Parathyroid adenoma (tissue), 2 donors: ENCODE measurements around the gene LRSAM1.

Source experiments
- H2AFZ ChIP-seq: fragments of 300-600 bp; sonication (generic); one replicate; pipeline ENCODE4 v1.7.0; 2017; ENCODE audit warnings: antibody characterized with exemption, mild to moderate bottlenecking
- H3K27ac ChIP-seq: fragments of 300-600 bp; sonication (generic); one replicate; pipeline ENCODE4 v1.7.0; 2017
- H3K27me3 ChIP-seq: fragments of 300-600 bp; sonication (generic); one replicate; pipeline ENCODE4 v1.7.0; 2017; ENCODE audit warnings: low read length; ENCODE audit not compliant: control insufficient read depth, insufficient read depth
- H3K36me3 ChIP-seq: fragments of 300-600 bp; sonication (generic); one replicate; pipeline ENCODE4 v1.7.0; 2017; ENCODE audit warnings: low read length; ENCODE audit not compliant: control insufficient read depth, insufficient read depth
- H3K4me1 ChIP-seq: fragments of 300-600 bp; sonication (generic); one replicate; pipeline ENCODE4 v1.7.0; 2017; ENCODE audit warnings: control low read depth
- H3K4me2 ChIP-seq: fragments of 300-600 bp; sonication (generic); one replicate; pipeline ENCODE4 v1.7.0; 2017; ENCODE audit warnings: low read length
- H3K4me3 ChIP-seq: fragments of 300-600 bp; sonication (generic); one replicate; pipeline ENCODE4 v1.7.0; 2017; ENCODE audit warnings: low read depth, low read length
- H3K79me2 ChIP-seq: fragments of 300-600 bp; sonication (generic); one replicate; pipeline ENCODE4 v1.7.0; 2017; ENCODE audit warnings: control low read depth
- H3K9ac ChIP-seq: fragments of 300-600 bp; sonication (generic); one replicate; pipeline ENCODE4 v1.7.0; 2017; ENCODE audit warnings: mild to moderate bottlenecking
- H3K9me3 ChIP-seq: fragments of 300-600 bp; sonication (generic); one replicate; pipeline ENCODE4 v1.7.0; 2017; ENCODE audit warnings: low read length; ENCODE audit not compliant: control insufficient read depth
- CTCF ChIP-seq: fragments of 300-600 bp; sonication (generic); IDR thresholded peaks from one replicate; pipeline ENCODE4 v1.7.0; 2017; ENCODE audit warnings: antibody characterized with exemption, mild to moderate bottlenecking
- donor health status: primary hyperparathyroidism.

The LRSAM1 gene

GRCh38 chr9:127437497-127438264 is 13.6 kb upstream of the LRSAM1 start:
- Histone ChIP-seq H3K4me3 (no peak overlapping the region), H3K4me1 (no peaks in the 10 kb centered on the region), H3K9ac (no peak overlapping the region), H3K36me3 (no peaks in the 10 kb centered on the region), H3K9me3 (no peaks in the 10 kb centered on the region), H3K27ac (no peak overlapping the region), H2AFZ (no peak overlapping the region), H3K27me3 (no peaks in the 10 kb centered on the region), H3K4me2 (no peak overlapping the region), H3K79me2 (peaks cover 5% of the 10 kb centered on the region)
- TF ChIP-seq CTCF, result no peak

GRCh38 chr9:127438394-127438793 is 12.9 kb upstream of the LRSAM1 start:
- Histone ChIP-seq H3K79me2 (peaks cover 2% of the 10 kb centered on the region), H3K4me3 (no peak overlapping the region), H3K4me1 (no peaks in the 10 kb centered on the region), H2AFZ (no peak overlapping the region), H3K4me2 (no peak overlapping the region), H3K9ac (no peak overlapping the region), H3K27ac (no peak overlapping the region), H3K36me3 (no peaks in the 10 kb centered on the region), H3K9me3 (no peaks in the 10 kb centered on the region), H3K27me3 (no peaks in the 10 kb centered on the region)
- TF ChIP-seq CTCF, result no peak

GRCh38 chr9:127444283-127444920 is 6.9 kb upstream of the LRSAM1 start:
- Histone ChIP-seq H3K4me1 (no peaks in the 10 kb centered on the region), H3K79me2 (no peaks in the 10 kb centered on the region), H3K36me3 (peaks cover 3% of the 10 kb centered on the region), H3K9ac (no peak overlapping the region), H2AFZ (no peak overlapping the region), H3K27ac (no peak overlapping the region), H3K4me2 (no peak overlapping the region), H3K9me3 (no peaks in the 10 kb centered on the region), H3K27me3 (no peaks in the 10 kb centered on the region), H3K4me3 (no peak overlapping the region)
- no peak for TF ChIP-seq CTCF

GRCh38 chr9:127444921-127445850 is 6.1 kb upstream of the LRSAM1 start:
- H3K4me2 ChIP-seq, result no peak overlapping the region
- H3K27ac ChIP-seq, result no peak overlapping the region
- H3K27me3 ChIP-seq, result no peaks in the 10 kb centered on the region
- TF ChIP-seq CTCF, result no peak
- H3K79me2 ChIP-seq, result no peaks in the 10 kb centered on the region
- no peaks in the 10 kb centered on the region for H3K9me3 ChIP-seq
- peaks cover 3% of the 10 kb centered on the region for H3K36me3 ChIP-seq
- H3K9ac ChIP-seq, result no peak overlapping the region
- H2AFZ ChIP-seq, result no peak overlapping the region
- H3K4me1 ChIP-seq, result no peaks in the 10 kb centered on the region
- H3K4me3 ChIP-seq, result no peak overlapping the region
